GM12872 (cell line): Measurements from ENCODE around the gene PLA2G2D.
A peak's percentile ranks its signal among the peaks of the same experiment; 100 is the strongest.

Experiments
- CTCF ChIP-seq: IDR thresholded peaks from 3 replicates; pipeline ENCODE4 v1.5.1; 2011; ENCODE audit warnings: low read depth, mild to moderate bottlenecking, low read length, moderate library complexity; ENCODE audit not compliant: insufficient read depth

The PLA2G2D gene

DNA sequence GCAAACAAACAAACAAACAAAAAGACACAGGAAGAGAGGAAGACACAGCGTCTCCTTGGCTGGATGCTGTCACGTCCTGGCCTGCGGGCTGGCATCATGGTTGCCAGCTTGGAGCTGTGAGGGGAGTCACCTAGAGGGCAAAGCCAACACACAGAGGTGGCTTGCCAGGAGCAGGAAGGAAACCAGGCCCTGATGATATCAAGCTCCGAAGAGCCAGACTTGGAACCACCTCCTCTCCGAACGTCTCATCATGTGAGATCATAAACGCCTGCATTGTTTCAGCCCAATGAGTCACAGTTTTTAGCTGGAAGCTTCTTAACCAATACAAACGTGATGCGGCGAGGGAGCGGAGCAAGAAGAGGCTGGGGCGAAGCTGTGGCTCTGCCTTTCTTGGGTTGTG lies 8.7 kb downstream of the PLA2G2D start:
- TF ChIP-seq CTCF, result no peak

DNA sequence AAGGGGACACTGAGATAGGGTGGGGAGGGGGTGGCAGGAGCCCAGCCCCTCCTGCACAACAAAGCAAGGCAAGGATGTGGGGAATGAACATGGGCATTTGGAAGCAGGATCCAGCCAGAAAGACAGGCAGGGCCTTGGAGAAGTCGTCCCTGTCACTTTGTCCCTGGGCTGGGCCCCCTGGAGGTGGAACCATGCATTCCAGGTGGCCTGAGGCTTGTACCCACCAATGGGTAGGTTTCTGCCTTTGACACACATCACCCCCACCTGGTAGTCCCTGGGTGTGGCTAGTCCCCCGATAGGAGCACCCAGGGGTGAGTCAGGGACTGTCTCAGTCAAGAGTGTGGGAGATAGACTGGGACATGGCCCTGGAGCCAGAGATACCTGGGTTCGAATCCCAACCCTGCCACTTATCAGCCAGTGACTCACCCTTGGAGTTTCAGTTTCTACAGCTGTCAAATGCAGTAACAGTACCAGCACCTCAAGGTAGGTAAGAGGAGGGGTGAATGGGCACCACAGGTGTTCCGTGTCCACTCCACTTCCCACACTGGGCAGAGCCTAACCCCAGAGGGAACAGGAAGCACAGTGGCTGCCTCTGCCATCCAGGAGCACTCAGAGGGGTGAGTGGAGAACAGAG lies 10.0 kb downstream of the PLA2G2D start:
- TF ChIP-seq CTCF, result peak; percentile 25; the same call in 2 of the 3 replicates

DNA sequence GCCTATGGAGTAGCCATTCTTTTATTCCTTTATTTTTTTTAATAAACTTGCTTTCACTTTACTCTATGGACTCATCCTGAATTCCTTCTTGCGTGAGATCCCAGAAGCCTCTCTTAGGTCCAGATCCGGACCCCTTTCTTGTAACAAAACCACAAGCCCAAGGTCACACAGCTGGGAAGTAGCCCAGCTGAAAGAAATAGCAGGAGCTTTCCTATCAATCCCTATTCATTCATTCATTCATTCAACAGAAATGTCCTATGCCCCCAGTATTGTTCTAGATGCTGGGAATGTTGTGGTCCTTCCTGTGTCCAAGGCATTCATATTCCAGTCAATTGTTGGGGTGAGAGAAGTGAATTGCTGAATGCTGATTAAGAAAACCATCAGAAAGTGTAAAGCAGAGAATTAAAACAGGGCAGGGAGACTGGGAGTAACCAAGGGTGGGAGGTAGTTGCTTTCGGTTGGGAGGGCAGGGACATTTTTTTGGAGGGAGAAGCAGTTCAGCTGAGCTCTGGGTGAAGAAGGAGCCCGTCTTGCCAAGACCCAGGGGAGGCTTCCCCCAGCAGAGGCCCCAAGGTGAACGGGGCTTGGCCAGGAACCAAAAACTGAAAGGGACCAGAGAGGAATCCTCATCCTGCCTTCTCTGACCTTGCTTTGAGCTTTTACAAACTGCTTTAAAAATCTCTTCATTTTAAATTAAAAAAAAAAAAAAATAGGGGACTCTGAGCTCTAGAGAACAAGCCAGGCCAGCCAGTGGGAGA lies 10.8 kb downstream of the PLA2G2D start:
- no peak for TF ChIP-seq CTCF

DNA sequence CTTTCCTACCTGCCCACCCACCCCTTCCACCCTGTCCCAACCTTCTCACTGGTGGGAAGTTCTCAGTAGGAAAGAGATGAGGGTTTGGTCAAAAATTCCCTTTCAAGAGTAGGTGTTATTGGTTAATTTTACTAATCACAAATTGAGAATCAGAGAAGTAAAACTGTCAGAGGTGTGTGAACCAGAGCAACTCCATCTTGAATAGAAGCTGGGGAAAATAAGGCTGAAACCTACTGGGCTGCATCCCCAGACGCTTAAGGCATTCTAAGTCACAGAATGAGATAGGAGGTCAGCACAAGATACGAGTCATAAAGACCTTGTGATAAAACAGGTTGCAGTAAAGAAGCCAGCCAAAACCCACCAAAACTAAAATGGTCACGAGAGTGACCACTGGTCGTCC lies 11.5 kb downstream of the PLA2G2D start:
- TF ChIP-seq CTCF, result no peak

DNA sequence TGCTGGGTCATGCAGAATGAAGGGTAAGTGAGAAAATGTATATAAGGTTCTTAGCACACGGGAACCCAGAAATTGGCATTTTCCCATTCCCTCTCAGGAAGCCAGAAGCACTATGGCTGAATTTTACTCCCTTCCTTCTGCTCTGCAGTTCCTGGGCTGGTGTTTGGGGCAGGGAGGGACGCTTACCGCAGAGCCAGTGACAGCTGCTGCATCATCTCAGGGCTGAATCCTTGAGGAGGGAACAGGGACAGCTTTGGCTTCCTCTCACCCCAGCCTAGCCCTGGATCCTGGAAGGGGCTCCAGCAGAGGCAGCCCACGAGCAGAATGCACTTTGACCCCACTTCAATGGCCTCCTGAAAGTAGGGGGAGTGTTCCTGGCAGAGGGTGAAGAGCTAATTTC lies 12.0 kb downstream of the PLA2G2D start:
- TF ChIP-seq CTCF, result no peak

- no peak for TF ChIP-seq CTCF
These were observed 13.5 kb downstream of the PLA2G2D start for GRCh38 chr1:20105856-20106255.

DNA sequence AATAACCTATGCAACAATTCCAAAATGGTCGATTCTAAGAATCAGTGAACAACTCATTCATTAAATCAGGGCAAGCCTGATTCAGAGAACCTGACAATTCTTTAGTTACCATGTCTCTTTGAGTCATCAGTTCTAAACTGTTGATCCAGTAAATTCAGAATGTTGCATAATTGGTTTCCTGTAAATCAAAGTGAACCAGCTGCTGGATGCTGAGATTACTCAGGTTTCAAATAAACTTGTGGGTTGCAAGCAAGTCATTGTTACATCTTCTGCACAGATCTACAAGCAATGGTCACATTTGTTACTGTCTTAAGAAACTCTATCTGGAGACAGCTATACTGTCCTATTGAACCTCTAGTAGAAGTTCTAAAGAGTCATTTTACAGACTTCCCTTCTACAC lies 16.5 kb downstream of the PLA2G2D start:
- TF ChIP-seq CTCF, result no peak
